Measurements from ENCODE around the gene WDR77. TPM values are rescaled to one million over a fixed set of nuclear protein-coding genes. Genes with fewer than 3 reads are reported as not detected.

The WDR77 gene
- total RNA-seq, 2 donors from 2014 or later: 22.9 to 31.9 TPM

GRCh38 chr1:111474106-111474505, 25.1 kb upstream of the WDR77 start:
- ATAC-seq (no peak), DNase-seq (no peak)

GRCh38 chr1:111471538-111471937, 22.5 kb upstream of the WDR77 start:
- no peak for DNase-seq
- ATAC-seq: no peak
- intact Hi-C loops (cut with DNase I): no loop called here

More at GRCh38 chr1:111474106-111474505, 25.1 kb upstream of the WDR77 start:
- intact Hi-C loops (cut with DNase I): no loop called here

- peak; percentile 69 to 74 for ATAC-seq
Measured at GRCh38 chr1:111471012-111471411, 22.0 kb upstream of the WDR77 start.

GRCh38 chr1:111470596-111470995, 21.5 kb upstream of the WDR77 start:
- ATAC-seq: no peak
- DNase-seq: no peak
- intact Hi-C loops (cut with DNase I): no loop called here

More at GRCh38 chr1:111471012-111471411, 22.0 kb upstream of the WDR77 start:
- intact Hi-C loops (cut with DNase I): no loop called here
- DNase-seq: no peak

GRCh38 chr1:111469539-111469938, 20.5 kb upstream of the WDR77 start:
- intact Hi-C loops (cut with DNase I): no loop called here
- DNase-seq: no peak

GRCh38 chr1:111468717-111469100, 19.7 kb upstream of the WDR77 start:
- ATAC-seq (no peak), DNase-seq (no peak)
- intact Hi-C loops (cut with DNase I): no loop called here

More at GRCh38 chr1:111469539-111469938, 20.5 kb upstream of the WDR77 start:
- ATAC-seq: no peak

GRCh38 chr1:111467865-111468716, 19.0 kb upstream of the WDR77 start:
- intact Hi-C loops (cut with DNase I): no loop called here
- no peak for ATAC-seq
- DNase-seq: no peak

- DNase-seq (no peak), ATAC-seq (no peak)
- intact Hi-C loops (cut with DNase I): no loop called here
Measured at GRCh38 chr1:111466480-111466879, 17.4 kb upstream of the WDR77 start.

- intact Hi-C loops (cut with DNase I): no loop called here
- DNase-seq: no peak
- ATAC-seq: no peak
Measured at GRCh38 chr1:111465754-111466153, 16.7 kb upstream of the WDR77 start.

- DNase-seq (no peak), ATAC-seq (peak in 1 of 2 donors; percentile 41)
Measured at GRCh38 chr1:111463029-111463683, 14.1 kb upstream of the WDR77 start.

GRCh38 chr1:111462370-111463028, 13.4 kb upstream of the WDR77 start:
- intact Hi-C loops (cut with DNase I): no loop called here

More at GRCh38 chr1:111463029-111463683, 14.1 kb upstream of the WDR77 start:
- intact Hi-C loops (cut with DNase I): no loop called here

GRCh38 chr1:111461765-111462164, 12.7 kb upstream of the WDR77 start:
- intact Hi-C loops (cut with DNase I): no loop called here
- ATAC-seq (no peak), DNase-seq (no peak)

More at GRCh38 chr1:111462370-111463028, 13.4 kb upstream of the WDR77 start:
- DNase-seq (no peak), ATAC-seq (no peak)

GRCh38 chr1:111455642-111456031, 6.6 kb upstream of the WDR77 start:
- intact Hi-C loops (cut with DNase I): no loop called here
- no peak for ATAC-seq
- DNase-seq: no peak

- intact Hi-C loops (cut with DNase I): no loop called here
- DNase-seq (no peak), ATAC-seq (no peak)
Measured at GRCh38 chr1:111454859-111455641, 6.0 kb upstream of the WDR77 start.

GRCh38 chr1:111453706-111454105, 4.7 kb upstream of the WDR77 start:
- DNase-seq (no peak), ATAC-seq (no peak)
- intact Hi-C loops (cut with DNase I): no loop called here

- no peak for ATAC-seq
- no peak for DNase-seq
- intact Hi-C loops (cut with DNase I): no loop called here
Measured at GRCh38 chr1:111452581-111452980, 3.5 kb upstream of the WDR77 start.

GRCh38 chr1:111450185-111450584, 1.1 kb upstream of the WDR77 start:
- DNase-seq: no peak
- no peak for ATAC-seq
- intact Hi-C loops (cut with DNase I): no loop called here

- no peak for DNase-seq
- no peak for ATAC-seq
- intact Hi-C loops (cut with DNase I): no loop called here
Measured at GRCh38 chr1:111449703-111450017, 604 bp upstream of the WDR77 start.

GRCh38 chr1:111448482-111448917, 556 bp downstream of the WDR77 start:
- no peak for DNase-seq
- peak in 1 of 2 donors; percentile 17 for ATAC-seq
- intact Hi-C loops (cut with DNase I): no loop called here
